GM18867 (cell line): ENCODE results near the gene FSTL5.

Source experiments
- ATAC-seq: cut with Tn5 transposase; IDR thresholded peaks from one replicate; pipeline ENCODE4 v1.9.1; 2021; ENCODE audit warnings: mild to moderate bottlenecking, moderate library complexity; ENCODE audit not compliant: unreplicated experiment

Gene FSTL5

DNA sequence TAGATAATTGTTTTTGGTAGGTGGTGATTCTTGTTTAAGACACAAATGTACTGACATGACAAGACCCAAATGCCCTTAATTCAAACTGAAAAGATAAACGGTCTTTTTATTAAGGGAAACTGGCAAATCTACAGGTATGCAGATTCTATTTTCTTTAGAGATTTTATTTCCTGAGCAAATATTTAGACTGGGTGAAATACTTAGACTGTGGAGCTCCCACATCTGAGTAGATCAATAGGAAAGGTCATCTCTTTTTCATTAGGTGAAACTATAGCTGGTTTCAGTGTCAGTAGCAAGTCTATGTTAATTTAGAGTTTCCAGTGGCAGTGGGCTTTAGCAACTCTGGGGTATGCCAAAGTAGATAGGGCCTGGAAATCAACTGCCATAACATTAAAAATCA lies 446.7 kb downstream of the FSTL5 start:
- no peak for ATAC-seq

DNA sequence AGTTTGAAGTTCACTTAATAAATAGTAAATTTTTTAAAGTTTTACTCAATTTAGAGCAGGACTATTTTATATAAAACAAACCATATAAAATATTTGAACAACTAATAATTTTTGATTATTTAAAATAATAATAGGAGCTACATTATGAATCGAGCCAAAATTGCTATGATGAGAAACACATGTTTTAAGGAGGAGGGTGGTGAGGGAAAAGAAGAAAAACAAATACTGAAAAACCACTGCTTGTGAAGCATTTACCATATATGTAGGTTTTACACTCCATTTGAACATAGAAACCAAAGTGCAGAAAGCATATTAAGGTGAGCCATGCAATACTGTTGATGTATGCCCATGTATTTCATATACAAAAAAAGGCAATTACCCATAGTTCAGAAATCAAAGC lies 448.9 kb downstream of the FSTL5 start:
- ATAC-seq: no peak

DNA sequence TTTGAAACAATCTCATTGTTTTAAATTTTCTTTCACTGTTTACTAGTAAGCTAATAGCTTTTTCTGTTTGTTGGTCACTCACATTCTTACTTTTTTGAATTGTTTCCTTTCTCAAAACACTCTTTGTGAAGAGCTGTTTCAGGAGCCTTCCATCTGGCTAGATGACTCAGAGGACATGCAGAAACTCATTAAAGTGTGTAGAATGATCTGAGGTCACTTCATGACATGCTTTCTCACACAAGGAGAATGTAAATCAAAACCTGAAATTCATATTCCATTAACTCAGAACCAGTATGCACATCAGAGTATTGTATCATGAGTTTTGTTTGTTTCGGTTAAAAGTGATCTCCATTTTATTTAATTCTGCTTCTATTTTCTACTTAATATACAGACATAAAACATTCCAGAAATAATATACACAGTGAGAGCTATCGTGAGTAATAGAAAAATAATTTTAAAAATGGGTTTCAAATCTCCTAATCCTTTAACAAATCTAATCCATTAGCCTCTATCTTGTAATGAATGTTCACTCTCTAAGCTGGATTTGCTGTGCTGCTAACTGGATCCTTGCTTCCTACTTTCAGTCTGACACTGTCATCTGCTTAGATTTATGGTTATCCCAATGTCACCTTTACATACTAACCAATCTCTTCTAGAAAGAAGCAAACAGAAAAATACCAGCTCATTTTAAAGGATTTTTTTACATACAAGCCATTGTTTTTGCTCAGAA lies 449.6 kb downstream of the FSTL5 start:
- ATAC-seq: no peak

DNA sequence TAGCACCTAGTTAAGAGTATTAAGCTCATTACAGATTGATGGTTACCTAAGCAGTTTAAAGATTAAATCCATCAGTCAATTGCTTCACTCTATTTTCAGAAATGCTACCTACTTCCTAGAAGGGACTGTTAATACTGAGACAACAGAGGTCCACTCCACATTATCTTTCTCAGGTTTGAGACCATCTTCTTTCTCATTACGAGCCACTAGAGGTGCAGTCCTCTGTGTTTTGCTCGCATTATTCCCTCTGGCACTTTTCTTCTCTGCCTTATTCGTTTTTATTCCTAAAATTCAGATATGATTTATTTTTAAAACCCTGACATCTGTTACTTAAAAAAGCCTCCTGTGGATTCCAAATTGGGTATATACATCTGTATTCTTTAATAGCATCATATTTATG lies 459.1 kb downstream of the FSTL5 start:
- no peak for ATAC-seq

DNA sequence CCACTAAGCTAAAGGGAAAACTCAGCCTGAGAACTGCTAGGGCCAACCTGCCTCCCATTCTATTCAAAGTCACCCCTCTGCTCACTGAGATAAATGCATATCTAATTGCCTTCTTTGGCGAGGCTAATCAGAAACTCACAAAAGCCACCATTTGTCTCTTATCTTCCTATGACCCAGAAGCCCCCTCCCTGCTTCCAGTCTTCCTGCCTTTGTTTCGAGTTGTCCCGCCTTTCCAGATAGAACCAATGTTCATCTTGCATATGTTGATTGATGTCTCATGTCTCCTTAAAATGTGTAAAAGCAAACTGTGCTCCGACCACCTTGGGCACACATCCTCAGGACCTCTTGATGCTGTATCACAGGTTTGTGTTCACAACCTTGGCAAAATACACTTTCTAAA lies 459.8 kb downstream of the FSTL5 start:
- ATAC-seq: no peak

DNA sequence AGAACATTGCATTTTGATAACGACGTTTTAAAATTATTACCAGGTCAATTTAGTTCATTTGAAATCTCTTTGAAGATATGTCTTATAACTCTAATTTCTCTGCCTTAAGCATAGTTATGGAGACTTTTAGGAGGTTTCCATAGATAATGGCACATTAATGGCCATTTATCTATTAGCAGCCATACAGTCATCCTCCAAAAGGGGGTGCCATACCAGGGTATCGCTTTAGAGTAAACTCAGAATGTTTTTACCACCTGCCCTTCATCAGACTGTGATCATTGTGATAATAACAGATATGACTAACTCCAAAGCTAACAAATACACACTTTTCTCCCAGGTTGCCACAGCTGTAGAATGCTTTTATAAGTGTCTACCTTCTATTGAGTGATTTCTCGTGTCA lies 461.5 kb downstream of the FSTL5 start:
- ATAC-seq: peak; percentile 65

DNA sequence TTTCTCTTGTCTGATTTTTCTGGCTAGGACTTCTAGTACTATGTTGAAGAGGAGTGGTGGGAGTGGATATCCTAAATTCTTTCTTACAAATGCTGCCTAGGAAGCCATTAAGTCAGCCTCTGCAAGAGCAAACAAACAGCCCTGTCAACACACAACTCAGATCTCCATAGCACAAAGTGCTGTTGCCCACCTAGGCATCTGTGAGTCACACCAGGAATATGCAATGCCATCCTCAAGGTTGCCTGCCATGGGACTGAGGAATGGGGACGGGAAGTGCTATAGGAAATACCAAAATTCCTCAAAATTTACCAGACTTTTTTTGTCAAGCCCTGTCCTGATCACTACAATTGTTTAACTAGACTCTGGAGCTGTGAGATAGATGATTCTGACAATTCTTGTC lies 466.9 kb downstream of the FSTL5 start:
- ATAC-seq: no peak

DNA sequence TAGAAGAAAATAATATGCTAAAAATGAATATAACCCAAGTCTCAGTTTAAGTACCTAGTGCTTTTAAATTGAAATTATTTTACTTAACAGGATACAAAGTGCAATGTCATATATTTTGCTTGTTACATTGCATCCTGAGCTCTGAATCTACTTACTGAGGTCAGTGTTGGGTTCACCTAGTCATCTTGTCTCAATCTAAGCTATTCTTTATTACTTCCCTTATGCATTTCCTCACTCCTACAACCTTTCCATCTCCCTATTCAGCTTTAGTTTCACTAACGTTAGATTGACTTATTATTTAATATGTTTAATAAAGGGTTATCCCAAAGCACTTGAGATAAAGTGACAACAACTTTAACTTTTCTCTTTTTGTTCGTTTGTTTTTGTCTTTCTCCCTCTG lies 483.7 kb downstream of the FSTL5 start:
- no peak for ATAC-seq

DNA sequence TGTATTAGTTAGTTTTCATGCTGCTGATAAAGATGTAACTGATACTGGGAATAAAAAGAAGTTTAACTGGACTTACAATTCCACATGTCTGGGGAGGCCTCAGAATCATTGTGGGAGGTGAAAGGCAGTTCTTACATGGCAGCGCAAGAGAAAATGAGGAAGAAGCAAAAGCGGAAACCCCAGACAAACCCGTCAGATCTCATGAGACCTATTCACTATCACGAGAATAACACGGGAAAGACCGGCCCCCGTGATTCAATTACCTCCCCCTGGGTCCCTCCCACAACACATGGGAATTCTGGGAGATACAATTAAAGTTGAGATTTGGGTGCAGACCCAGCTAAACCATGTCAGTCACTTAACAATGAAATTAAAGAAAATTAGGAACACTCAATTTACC lies 499.1 kb downstream of the FSTL5 start:
- no peak for ATAC-seq

DNA sequence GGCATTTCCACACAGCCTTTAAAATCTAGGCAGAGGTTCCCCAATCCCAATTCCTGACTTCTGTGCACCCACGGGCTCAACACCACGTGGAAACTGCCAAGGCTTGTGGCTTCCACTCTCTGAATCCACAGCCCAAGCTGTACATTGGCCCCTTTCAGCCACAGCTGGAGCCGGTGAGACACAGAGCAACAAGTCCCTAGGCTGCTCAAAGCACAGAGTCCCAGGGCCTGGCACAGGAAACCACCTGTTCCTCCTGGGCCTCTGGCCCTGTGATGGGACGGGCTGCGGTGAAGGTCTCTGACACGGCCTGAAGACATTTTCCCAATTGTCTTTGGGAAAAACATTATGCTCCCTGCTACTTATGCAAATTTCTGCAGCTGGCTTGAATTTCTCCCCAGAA lies 500.0 kb downstream of the FSTL5 start:
- ATAC-seq: no peak

DNA sequence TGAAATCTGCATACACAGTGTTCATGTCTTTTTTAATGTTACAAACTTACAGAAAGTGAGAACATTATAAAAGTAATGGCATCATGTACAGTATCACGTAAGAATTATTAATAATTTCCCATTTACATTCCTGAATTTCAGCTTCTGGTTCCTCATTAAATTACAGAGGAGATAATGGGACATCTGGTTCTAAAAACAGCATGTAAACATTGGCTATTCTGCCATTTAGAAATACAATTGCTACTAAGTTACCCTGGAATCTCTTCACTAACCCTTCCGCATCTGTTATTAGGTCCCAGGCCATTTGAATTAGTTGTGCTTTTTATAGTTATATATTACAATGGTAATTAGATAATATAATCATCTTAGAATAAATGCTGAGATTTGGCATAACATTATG lies 505.1 kb downstream of the FSTL5 start:
- no peak for ATAC-seq

DNA sequence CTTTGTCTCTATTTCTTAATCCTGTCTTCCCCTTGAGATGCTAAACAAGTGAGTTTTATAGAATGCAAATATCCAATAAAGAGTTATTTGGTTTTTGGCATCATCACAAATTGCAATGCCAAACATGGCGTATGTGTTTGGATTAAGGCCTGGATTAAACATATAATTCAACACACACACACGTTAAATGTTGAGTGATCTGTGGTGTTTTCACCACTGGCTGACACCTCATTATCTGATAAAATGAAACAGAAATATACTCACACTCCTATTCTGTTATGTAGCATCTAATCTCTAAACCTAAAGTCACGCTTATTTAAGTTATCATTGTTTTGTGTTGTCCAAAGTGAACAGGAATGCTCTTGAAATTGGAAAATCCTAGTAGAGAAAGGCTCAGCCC lies 506.2 kb downstream of the FSTL5 start:
- no peak for ATAC-seq

DNA sequence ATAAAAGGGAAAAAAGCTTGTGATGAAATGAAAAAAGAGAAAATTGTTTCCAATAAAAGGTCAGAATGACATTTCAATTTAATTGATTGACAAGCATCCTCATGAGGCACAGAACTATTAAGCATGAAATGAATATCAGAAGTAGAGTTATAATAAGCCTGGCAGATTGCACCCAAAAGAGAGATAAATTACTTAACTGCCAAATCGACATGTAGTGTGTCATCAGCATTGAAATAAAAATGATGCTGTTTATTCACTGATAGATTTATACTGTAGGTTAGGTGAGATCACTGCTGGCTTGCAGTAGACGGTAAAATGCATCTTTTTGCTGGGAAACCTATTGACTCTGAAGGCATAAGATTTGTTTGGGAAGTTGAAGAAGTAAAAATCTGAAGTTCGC lies 507.2 kb downstream of the FSTL5 start:
- ATAC-seq: no peak

DNA sequence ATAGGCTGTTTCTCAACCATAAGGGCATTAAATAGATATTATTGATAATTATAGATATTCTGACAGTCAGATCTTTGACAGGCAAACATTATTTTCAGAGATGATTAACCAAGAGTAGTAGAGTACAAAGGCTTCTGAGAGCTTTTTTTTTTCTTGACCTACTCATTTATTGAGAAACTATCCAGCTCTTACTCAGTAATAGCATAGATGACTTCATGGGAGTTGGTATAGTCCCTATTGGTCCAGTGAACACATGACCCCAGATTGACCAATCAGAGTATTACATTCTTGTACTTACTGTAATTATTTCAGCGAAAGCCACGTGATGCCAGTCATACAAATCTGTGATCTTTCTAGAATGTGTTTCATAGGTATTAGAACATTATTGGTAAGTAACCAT lies 508.7 kb downstream of the FSTL5 start:
- ATAC-seq: no peak

DNA sequence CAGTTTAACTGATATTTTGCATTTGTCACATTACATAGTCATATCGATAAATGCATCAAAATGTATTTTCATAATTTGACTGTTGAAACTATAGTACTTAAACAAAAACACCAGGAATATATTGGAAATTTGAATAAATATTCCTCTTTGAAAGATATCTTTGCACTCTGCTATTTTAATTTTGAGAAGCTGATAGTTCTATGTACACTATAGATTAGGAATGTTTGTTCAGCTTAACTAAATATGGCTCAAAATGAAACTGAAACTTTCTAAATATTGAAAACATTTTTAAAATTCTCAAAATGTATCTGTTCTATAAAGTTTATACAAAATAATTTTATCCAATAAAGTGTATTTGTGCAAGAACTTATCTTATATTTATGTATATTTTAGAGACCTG lies 510.1 kb downstream of the FSTL5 start:
- no peak for ATAC-seq

DNA sequence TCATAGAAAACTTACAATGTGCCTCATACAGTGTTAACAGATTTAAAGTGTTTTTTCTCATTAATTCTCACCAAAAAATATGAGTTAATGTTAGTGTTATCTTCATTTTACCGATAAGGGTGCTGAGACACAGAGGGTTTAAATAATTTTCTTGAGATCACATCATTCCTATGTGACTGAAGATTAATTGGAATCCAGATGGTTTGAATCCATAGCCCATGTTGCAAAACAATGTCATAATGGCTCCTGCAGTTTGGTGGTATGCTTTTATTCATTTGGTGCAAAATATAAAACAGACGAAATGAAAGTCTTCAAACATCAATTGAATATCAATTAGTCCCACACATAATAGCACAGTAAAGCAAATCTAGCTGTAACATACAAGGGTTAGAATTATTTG lies 512.2 kb downstream of the FSTL5 start:
- no peak for ATAC-seq

DNA sequence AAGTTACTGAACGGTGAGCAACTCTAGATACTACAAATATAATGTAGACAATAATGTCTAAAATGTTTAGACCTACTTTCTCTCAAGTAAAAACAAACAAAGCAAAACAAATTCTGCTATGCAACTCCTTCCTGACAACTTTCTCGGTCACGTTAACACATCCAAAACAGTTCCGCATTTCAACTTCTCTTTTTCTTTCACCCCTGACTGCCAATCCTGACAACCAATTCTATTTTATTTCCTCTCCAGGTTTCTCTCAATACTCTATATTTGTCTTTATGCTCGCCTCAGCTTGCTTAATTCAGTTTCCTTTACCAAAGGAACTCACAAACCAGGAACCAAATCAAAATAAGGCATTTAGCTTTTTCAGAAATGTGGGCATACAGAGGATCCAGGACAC lies 513.0 kb downstream of the FSTL5 start:
- ATAC-seq: peak; percentile 66

DNA sequence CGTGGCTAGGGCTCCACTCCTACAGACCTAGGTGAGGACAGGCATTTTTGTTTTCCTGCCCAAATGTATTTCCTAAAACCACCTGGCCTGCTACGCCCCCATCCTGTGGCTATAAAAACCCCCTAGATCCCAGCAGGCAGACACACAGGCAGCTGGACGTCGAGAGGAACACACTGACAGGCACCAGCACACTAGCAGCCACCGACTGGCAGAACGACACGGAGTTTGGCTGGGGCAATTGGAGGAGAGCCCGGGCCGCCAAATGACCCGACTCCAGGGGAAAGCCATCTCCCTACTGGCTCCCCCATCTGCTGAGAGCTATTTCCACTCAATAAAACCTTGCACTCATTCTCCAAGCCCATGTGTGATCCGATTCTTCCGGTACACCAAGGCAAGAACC lies 516.0 kb downstream of the FSTL5 start:
- ATAC-seq: no peak

DNA sequence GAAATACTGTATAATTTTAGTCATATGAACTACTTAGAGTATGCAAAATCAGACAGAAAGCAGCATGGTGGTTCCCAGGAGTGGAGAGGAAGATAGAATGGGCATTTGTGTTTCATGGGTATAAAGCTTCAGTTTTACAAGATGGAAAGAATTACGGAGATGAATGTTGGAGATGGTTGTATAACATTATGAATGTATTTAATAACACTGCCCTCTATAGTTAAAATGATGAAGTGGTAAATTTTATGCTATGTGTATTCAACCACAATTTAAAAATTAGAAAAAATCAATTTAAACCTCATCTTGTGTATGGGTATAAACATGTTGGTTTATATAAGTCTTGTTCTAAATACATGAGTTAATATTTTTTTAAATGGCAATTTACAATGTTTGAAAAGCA lies 521.1 kb downstream of the FSTL5 start:
- no peak for ATAC-seq

DNA sequence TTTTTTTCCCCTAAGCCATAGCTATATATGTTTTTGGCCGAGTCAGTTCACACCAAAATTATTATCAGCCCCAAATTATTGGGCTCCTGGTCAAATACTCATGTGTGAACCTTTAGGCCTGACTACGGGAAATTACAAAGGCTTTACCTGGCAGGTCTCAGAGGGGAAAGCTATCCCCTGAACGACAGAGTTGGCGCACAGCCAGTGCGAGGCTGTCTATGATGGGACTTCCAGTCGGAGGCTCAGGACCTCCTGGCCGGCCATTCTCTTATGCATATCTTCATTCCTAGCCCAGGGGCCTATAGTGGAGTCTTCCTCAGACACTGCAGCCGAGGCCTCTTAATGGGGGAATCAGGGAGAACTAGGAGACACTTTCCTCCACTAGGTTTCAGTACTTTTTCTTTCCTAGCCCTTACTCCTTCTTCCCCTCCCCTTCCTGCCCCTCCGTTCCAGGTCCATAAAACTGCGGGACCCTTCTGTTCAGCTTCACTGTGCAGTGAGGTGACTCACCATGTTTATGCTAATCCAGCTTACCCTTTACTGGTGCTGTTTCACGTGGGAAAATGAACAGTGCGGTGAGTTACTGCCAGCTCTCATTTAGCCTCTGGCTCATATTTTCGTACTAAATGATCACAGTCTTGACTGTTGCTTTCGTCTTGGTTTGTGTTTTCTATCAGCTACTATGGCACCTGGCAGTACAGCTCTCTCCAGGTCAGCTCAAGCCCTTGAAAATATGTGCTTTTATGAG lies 533.9 kb downstream of the FSTL5 start:
- ATAC-seq: no peak

DNA sequence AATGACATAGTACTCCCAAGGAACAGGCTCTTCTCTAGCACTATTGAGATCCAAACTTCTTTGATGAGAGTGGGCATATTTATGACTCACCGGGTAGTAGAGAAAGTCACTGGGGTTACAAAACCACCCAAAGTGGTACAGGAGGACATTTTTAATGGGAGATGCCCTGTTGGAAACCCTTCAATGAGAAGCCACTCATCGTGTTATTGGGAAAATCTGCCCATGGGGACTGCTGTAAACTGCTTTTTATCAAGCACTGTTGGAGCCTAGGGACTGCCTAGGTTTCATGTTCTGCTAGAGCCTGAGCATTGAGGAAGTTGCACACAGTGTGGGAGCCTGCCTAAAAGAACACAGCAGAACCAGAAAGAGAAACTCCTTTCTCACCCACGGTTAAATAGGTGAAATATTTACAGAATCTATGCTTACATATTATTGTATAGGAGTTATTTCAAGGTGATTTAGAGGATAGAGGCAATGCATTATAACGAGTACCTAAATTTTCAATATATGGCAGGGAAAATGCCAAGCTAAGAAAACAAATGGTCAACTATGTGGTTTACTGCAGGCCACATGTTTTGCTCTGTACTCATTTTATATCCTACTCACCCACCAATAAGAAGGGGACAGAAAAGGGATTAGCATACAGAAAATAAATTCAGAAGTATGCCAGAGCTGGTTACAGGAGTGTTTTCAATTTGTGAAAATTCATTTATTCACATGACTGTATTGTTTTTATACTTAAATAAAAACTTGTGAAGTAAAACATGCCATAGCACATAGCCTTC lies 559.1 kb downstream of the FSTL5 start:
- peak; percentile 95 for ATAC-seq

DNA sequence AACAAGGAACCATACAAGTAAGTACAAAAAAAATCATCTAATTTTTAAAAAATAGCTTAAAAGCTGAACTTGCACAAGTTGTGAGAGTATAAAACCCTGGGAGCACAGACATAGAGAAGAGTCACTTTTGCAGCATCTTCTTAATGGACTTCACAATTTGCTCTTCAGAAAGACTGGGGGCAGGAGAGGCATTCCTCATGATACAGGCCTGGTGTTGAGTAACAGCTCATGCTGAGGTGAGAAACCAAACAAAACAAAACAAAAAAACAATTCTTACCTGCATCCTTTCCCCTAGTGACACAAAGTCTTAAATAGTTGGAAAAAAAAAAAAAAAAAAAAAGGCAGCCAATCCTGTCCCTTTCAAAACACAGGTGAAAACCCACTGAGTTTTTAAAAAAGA lies 562.8 kb downstream of the FSTL5 start:
- ATAC-seq: no peak
